Activated CD4-positive, alpha-beta T cell treated with anti-CD3 and anti-CD28 coated beads, Interleukin-10, Interleukin-2, amounts not matched to agents 100 ng/mL and 50 ng/mL, durations not matched to agents 16 hours and 8 hours (primary cell): ENCODE results near the gene RPL29.

Experiments used
- DNase-seq: peaks from one replicate; pipeline ENCODE4 v3.0.0-alpha.2; 2020

Gene RPL29

GRCh38 chr3:51944451-51945021 is 51.2 kb downstream of the RPL29 start:
- DNase-seq: no peak
